GM23338 (cell line): ENCODE results near the gene CLCN2. TPM values are rescaled to one million over a fixed set of nuclear protein-coding genes. Genes with fewer than 3 reads are reported as not detected.

Experiments
- ATAC-seq: fragments of 200-7000 bp; cut with Tn5 transposase; 3 replicates; pipeline ENCODE4 v1.9.1; 2020
- DNase-seq: peaks from one replicate; pipeline ENCODE4 v3.0.0-alpha.2; 2015; ENCODE audit warnings: low spot score
- H2AFZ ChIP-seq: fragments of 200-600 bp; sonication (generic); 2 replicates; pipeline ENCODE4 v1.8.0; 2016; ENCODE audit warnings: antibody characterized with exemption, mild to moderate bottlenecking, moderate library complexity
- H3F3A ChIP-seq: fragments of 200-600 bp; sonication (generic); replicated peaks from 2 replicates; pipeline ENCODE4 v1.8.0; 2017; ENCODE audit warnings: antibody characterized with exemption, mixed run types, low read depth
- H3K27ac ChIP-seq: fragments of 200-600 bp; sonication (generic); 2 replicates; pipeline ENCODE4 v1.6.1; 2016; ENCODE audit warnings: low read depth
- H3K27me3 ChIP-seq: fragments of 200-600 bp; sonication (generic); 2 replicates; pipeline ENCODE4 v1.8.0; 2016; ENCODE audit warnings: mild to moderate bottlenecking, mixed run types, moderate library complexity; ENCODE audit not compliant: insufficient read depth
- H3K36me3 ChIP-seq: fragments of 200-600 bp; sonication (generic); 2 replicates; pipeline ENCODE4 v1.8.0; 2016; ENCODE audit warnings: mild to moderate bottlenecking; ENCODE audit not compliant: insufficient read depth
- H3K4me1 ChIP-seq: fragments of 200-600 bp; sonication (generic); 2 replicates; pipeline ENCODE4 v1.8.0; 2016; ENCODE audit warnings: mild to moderate bottlenecking, moderate library complexity; ENCODE audit not compliant: insufficient read depth
- H3K4me2 ChIP-seq: fragments of 200-600 bp; sonication (generic); 2 replicates; pipeline ENCODE4 v1.7.1; 2017; ENCODE audit warnings: mixed run types
- H3K4me3 ChIP-seq: fragments of 200-600 bp; sonication (generic); 2 replicates; pipeline ENCODE4 v1.6.1; 2016; ENCODE audit warnings: mixed run types
- H3K79me2 ChIP-seq: fragments of 200-600 bp; sonication (generic); replicated peaks from 2 replicates; pipeline ENCODE4 v1.8.0; 2017; ENCODE audit warnings: mild to moderate bottlenecking; ENCODE audit not compliant: insufficient read depth
- H3K9me2 ChIP-seq: fragments of 200-600 bp; sonication (generic); 2 replicates; pipeline ENCODE4 v1.8.0; 2017; ENCODE audit not compliant: insufficient read depth
- H4K20me1 ChIP-seq: fragments of 200-600 bp; sonication (generic); replicated peaks from 2 replicates; pipeline ENCODE4 v1.8.0; 2017; ENCODE audit warnings: mild to moderate bottlenecking; ENCODE audit not compliant: insufficient read depth
- H3K27ac Mint-ChIP-seq: 2 replicates; pipeline ENCODE4 v1.8.0; 2020; ENCODE audit warnings: inconsistent platforms, mild to moderate bottlenecking, moderate library complexity, mixed read lengths
- H3K27me3 Mint-ChIP-seq: 3 replicates; pipeline ENCODE4 v1.8.0; 2022; ENCODE audit warnings: low read depth, mild to moderate bottlenecking, moderate library complexity, mixed read lengths, inconsistent platforms; ENCODE audit not compliant: insufficient read depth, poor library complexity
- H3K36me3 Mint-ChIP-seq: 3 replicates; pipeline ENCODE4 v1.8.0; 2021; ENCODE audit warnings: low read depth, mild to moderate bottlenecking, inconsistent platforms, moderate library complexity, mixed read lengths
- H3K4me1 Mint-ChIP-seq: 3 replicates; pipeline ENCODE4 v1.8.0; 2020; ENCODE audit warnings: mild to moderate bottlenecking, inconsistent platforms, mixed read lengths
- H3K4me3 Mint-ChIP-seq: 3 replicates; pipeline ENCODE4 v1.8.0; 2021; ENCODE audit warnings: moderate library complexity, mild to moderate bottlenecking, inconsistent platforms, mixed read lengths
- H3K9me3 Mint-ChIP-seq: 3 replicates; pipeline ENCODE4 v1.8.0; 2020; ENCODE audit warnings: moderate library complexity, mild to moderate bottlenecking, inconsistent platforms, mixed read lengths
- CREB1 ChIP-seq: fragments of 250-450 bp; sonication (Bioruptor Pico); IDR thresholded peaks from 2 replicates; pipeline ENCODE4 v1.5.0; 2020; ENCODE audit warnings: low read depth, mild to moderate bottlenecking, moderate library complexity
- ETS1 ChIP-seq: IDR thresholded peaks from 2 replicates; pipeline ENCODE4 v1.6.1; 2016; ENCODE audit warnings: antibody characterized with exemption
- EZH2 ChIP-seq: fragments of 200-600 bp; sonication (generic); IDR thresholded peaks from one replicate; pipeline ENCODE4 v1.8.0; 2017; ENCODE audit warnings: antibody characterized with exemption, mild to moderate bottlenecking, low read depth; ENCODE audit not compliant: unreplicated experiment
- EZH2phosphoT487 ChIP-seq: fragments of 200-600 bp; sonication (generic); IDR thresholded peaks from one replicate; pipeline ENCODE4 v1.8.1; 2018; ENCODE audit warnings: antibody characterized with exemption; ENCODE audit not compliant: unreplicated experiment
- JUNB ChIP-seq: IDR thresholded peaks from one replicate; pipeline ENCODE4 v1.6.1; 2016; ENCODE audit warnings: antibody characterized with exemption; ENCODE audit not compliant: unreplicated experiment
- NANOG ChIP-seq: IDR thresholded peaks from 2 replicates; pipeline ENCODE4 v1.6.1; 2016; ENCODE audit warnings: antibody characterized with exemption, borderline replicate concordance
- POLR2AphosphoS5 ChIP-seq: IDR thresholded peaks from 2 replicates; pipeline ENCODE4 v1.6.1; 2016; ENCODE audit warnings: antibody characterized with exemption, low read depth
- REST ChIP-seq: IDR thresholded peaks from one replicate; pipeline ENCODE4 v1.6.1; 2018; ENCODE audit warnings: antibody characterized with exemption; ENCODE audit not compliant: unreplicated experiment
- ZNF114 ChIP-seq: fragments of 250-450 bp; sonication (Bioruptor Pico); IDR thresholded peaks from 2 replicates; pipeline ENCODE4 v1.5.0; 2020; ENCODE audit warnings: mild to moderate bottlenecking, moderate library complexity
- polyA plus RNA-seq: library from polyadenylated mRNA; unstranded; fragments of >200 nt; fragmentation: Nextera tagmentation; extraction: Ambion mirVana; gene quantifications from 2 replicates; pipeline ENCODE4 v1.2.1, GENCODE V29; 2016
- total RNA-seq: library from RNA; depleted of rRNA; stranded (reverse); fragments of >200 nt; shearing (Covaris generic); gene quantifications from 2 replicates; pipeline ENCODE4 v1.2.3, GENCODE V29; 2014

Gene CLCN2
- total and polyA plus RNA-seq, 2 experiments from 2014 or later, result 7.0 to 9.2 TPM

GRCh38 chr3:184300378-184300720 lies 61.1 kb downstream of the CLCN2 start:
- H3K27ac Mint-ChIP-seq, result no peak overlapping the region
- no peaks in the 10 kb centered on the region for H3K27me3 ChIP-seq
- no peak for DNase-seq
- H3K36me3 ChIP-seq, result peaks cover 37% of the 10 kb centered on the region
- TF ChIP-seq ETS1 (no peak), EZH2 (no peak), NANOG (no peak), EZH2phosphoT487 (no peak), REST (no peak), POLR2AphosphoS5 (no peak), CREB1 (no peak), JUNB (no peak)
- H3K36me3 Mint-ChIP-seq, result peaks cover 60% of the 10 kb centered on the region
- peak overlapping the region; percentile 45; the same call in 1 of the 2 replicates for H3K27ac ChIP-seq
- ATAC-seq, result no peak
- H3K4me3 ChIP-seq, result peak overlapping the region; percentile 98
- peaks cover 15% of the 10 kb centered on the region; the same call in 1 of the 2 replicates for H3F3A ChIP-seq
- H4K20me1 ChIP-seq, result peaks cover 21% of the 10 kb centered on the region
- peaks cover 10% of the 10 kb centered on the region for H3K4me1 Mint-ChIP-seq
- peak overlapping the region; percentile 99 for H3K4me2 ChIP-seq
- no peaks in the 10 kb centered on the region for H3K9me2 ChIP-seq
- H3K4me3 Mint-ChIP-seq, result peak overlapping the region; percentile 99
- H2AFZ ChIP-seq, result no peak overlapping the region
- peaks cover 41% of the 10 kb centered on the region for H3K79me2 ChIP-seq
- peaks cover 10% of the 10 kb centered on the region for H3K27me3 Mint-ChIP-seq
- peaks cover 7% of the 10 kb centered on the region; the same call in 1 of the 2 replicates for H3K4me1 ChIP-seq
- H3K9me3 Mint-ChIP-seq, result no peaks in the 10 kb centered on the region

GRCh38 chr3:184299488-184300377 lies 61.7 kb downstream of the CLCN2 start:
- Mint-ChIP-seq H3K36me3 (peaks cover 54% of the 10 kb centered on the region), H3K27me3 (peaks cover 10% of the 10 kb centered on the region), H3K4me3 (peak overlapping the region; percentile 99), H3K4me1 (peaks cover 10% of the 10 kb centered on the region), H3K27ac (peak overlapping the region; percentile 95), H3K9me3 (no peaks in the 10 kb centered on the region)
- Histone ChIP-seq H3K79me2 (peaks cover 37% of the 10 kb centered on the region), H2AFZ (0 out of 2 replicates have a peak overlapping the region, but pooled peaks have one; percentile 23), H3K4me3 (peak overlapping the region; percentile 98), H3K4me2 (peak overlapping the region; percentile 99), H3K9me2 (no peaks in the 10 kb centered on the region), H3K27me3 (no peaks in the 10 kb centered on the region), H3K36me3 (peaks cover 37% of the 10 kb centered on the region), H3F3A (peaks cover 15% of the 10 kb centered on the region; the same call in 1 of the 2 replicates), H3K4me1 (peaks cover 7% of the 10 kb centered on the region; the same call in 1 of the 2 replicates), H4K20me1 (peaks cover 18% of the 10 kb centered on the region), H3K27ac (0 out of 2 replicates have a peak overlapping the region, but pooled peaks have one; percentile 45)
- TF ChIP-seq EZH2, result no peak
- TF ChIP-seq ZNF114 (CRISPR knock-in tag), result no peak
- no peak for TF ChIP-seq CREB1
- DNase-seq, result no peak
- no peak for ATAC-seq
